Endothelial cell of hepatic sinusoid (primary cell): ENCODE measurements around the gene PTK7.

ENCODE experiments used
- in situ Hi-C: cut with HindIII; loops from 2 replicates; pipeline ENCODE4 v1.10.0; 2017; ENCODE audit warnings: low sequenced_read_pairs

PTK7 gene

DNA sequence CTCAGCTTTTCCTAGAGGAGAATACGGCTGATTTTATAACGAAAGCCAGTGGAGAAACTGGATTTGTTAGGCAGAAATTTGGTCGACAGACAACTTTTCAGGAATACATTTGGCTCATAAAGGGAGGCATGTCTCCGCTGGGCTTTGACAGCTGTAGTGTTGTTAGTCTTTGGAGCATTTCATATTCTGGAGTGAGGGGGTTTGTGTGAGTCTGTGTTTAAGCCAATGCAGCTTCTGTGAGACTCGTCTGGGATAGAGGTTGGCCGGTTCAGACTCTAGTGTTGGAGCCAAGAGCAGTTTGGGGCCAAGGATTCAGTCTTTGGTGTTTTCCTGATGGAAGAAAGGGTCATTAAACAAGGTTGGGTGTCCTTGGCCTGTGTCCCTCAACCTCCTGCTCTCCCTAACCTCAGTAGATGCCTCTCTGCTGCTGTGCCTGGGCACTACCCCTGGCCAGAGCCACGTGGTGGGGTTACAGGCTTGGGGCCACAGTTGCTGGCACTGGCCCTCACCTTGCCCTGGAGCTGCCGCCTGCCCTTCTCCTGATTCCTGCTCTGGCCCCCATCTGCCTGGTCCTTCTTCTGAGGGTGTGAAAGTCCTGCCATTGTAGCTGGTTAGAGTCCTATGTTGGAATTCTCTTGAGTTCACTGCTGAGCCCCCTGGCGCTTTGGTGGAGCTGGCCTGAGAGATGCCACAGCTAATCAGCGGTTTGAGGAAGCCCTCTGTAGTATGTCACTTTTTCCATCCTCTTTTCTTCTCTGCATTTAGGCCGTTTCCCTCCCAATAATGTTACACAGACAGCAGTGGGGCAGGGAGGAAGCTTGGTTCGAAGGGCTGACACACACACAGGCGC lies 6.9 kb downstream of the PTK7 start:
- in situ Hi-C loops = no loop called here

DNA sequence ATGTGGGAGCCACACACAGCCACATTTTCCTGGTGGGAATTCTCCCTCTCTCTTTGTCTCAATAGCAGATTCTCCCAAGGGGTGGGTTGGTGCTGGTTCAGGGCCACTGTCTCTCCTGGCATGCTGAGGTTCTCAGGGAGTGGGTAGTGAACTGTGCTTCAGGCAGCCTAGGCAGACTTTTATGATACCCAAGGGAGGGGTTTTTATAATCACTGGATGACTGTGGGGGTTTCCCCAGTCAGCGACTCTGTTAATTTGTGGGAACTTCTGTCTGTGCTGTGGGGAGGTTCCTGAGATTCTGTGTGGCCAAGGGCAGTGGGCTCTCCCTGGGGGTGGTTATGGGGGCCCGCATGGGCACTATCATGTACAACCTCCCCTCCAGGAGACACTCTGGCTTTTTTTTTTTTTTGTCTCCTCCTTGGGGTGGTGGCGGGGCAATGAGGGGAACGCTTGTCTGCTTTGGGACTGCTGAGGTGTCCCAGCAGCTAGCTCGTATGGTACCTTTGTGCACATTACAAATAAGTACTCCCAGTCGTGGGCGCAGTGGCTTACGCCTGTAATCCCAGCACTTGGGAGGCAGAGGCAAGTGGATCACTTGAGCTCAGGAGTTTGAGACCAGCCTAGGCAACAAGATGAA lies 10.0 kb downstream of the PTK7 start:
- in situ Hi-C loops = no loop called here

DNA sequence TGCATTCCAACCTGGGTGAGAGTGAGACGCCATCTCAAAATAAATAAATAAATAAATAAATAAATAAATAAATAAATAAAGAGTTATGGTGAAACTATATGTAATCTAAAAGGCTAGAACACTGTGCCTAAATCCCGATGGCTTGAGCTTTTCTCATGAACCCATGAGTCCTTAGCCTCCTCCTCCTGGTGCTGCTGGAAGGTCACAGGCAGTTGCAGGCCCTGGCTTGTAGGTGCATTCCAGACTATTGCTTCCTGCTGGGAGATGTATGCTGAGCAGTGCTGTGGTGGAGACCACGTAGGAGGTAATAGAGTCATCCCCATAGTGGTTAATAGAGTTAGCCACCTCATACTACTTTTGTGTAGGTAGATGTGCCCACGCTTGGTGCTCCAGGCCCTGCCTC lies 12.5 kb downstream of the PTK7 start:
- in situ Hi-C loops = no loop called here

DNA sequence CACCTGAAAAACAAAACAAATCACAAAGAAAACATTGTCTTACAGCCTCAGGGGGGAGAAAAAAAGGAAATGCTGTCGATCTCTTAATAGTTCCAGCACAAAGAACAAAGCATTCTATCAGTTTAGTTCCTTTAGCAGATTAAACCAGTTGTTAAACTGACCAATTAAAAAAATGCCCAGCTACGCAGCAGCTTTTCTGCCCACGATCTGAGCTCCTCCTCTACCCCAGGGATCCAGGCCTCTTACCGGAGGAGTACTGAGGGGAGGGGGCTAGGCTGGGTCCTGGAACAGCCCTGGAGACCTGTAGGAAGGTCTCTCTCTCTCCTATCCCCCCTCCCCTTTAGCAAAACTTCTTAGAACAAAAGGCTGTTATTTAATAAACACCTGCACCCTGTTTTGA lies 13.4 kb downstream of the PTK7 start:
- in situ Hi-C loops = no loop called here

DNA sequence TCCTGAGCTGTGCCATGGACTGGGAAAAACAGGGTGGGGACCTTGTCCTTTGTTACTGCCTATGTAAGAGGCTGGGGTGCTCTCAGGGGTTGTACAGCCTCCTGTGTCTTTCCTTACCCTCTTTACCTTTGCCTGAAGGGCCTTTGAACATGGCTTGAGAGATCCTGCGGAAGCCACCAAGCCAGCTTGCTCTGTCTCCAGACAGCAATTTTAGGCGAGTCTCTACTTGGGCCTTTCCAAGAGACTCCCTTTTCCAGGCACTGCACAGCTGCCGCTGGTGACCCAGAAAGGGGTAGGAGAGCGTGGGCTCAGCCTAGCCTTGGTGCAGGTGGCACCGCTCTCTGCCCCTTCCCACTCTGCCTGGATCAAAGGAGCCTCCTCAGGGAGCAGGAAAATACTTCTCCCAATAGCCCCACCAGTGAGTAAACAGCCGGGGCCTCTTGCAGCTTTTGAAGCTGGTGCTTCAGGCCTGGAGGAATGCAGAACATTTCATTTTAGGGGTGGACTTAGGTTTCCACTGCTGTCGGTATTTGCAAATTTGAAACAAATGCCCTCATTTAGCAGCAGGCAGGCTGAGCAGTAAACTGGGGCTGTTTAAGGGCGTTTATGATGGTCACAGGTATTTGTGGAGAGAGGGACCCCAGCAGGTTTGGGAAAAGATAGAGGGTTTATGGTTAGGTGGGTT lies 13.9 kb downstream of the PTK7 start:
- in situ Hi-C loops = no loop called here

DNA sequence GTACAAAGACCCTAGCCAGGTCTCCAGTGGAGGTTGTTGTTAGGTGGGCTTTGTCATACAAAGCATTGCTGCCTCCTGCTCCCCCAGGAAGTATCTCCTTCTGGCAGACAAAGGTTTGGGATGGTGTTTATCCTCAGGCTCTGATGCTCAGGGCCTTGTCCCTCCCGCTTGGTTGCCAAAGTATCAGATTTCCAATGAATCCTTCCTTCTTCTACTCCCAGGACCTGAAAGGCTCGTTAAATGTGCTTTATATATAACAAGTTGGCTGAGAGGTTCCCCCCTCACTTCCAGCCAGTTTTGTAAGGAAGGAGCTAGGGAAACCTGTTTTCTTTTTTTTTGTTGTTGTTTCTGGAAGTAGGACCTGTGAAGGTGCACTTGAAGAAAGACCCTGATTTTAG lies 14.4 kb downstream of the PTK7 start:
- in situ Hi-C loops = no loop called here

DNA sequence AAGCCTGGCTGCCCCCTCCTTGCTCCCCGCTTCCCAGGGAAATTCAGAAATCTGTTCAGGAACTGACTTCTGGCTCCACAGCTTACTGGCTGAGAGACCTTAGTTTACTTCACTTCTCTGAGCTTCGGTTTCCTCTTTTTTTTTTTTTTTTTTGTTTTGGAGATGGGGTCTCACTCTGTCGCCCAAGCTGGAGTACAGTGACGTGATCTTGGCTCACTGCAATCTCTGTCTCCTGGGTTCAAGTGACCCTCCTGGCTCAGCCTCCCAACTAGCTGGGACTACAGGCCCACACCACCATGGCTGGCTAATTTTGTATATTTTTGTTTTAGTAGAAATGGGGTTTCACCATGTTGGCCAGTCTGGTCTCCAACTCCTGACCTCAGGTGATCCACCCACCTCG lies 14.9 kb downstream of the PTK7 start:
- in situ Hi-C loops = no loop called here

DNA sequence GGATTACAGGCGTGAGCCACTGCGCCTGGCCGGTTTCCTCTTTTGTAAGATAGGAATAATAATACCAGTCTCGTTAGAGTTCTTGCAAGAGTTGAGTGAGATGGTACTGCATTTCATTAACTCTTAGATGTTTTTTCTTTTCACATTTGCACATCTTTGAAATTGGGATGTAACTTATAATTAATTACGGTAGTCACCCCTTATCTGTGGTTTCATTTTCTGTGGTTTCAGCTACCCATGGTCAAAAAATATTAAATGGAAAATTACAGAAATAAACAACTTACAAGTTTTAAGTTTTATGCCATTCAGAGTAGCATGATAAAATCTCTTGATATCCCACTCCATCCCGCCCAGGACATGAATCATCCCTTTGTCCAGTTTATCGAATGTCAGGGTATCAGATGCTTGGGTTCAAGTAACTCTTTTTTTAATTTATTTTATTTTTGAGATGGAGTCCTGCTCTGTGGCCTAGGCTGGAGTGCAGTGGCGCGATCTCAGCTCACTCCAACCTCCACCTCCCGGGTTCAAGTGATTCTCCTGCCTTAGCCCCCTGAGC lies 15.4 kb downstream of the PTK7 start:
- in situ Hi-C loops = no loop called here

DNA sequence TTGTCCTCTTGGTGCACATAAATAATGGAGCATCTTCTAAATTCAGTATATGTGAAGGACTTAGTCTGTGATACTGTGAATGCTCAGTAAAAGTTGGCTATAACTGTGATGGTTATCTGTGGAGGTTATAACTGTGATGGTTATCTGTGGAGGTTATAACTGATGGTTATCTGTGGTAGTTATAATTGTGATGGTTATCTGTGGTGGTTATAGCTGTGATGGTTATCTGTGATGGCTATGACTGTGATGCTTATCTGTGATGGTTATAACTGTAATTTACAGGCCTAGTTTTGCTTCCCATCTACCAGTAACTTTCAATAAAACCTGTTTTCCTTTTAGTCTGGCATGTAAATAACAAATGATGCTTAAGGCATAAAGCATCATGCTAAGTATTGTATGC lies 16.5 kb downstream of the PTK7 start:
- in situ Hi-C loops = no loop called here

DNA sequence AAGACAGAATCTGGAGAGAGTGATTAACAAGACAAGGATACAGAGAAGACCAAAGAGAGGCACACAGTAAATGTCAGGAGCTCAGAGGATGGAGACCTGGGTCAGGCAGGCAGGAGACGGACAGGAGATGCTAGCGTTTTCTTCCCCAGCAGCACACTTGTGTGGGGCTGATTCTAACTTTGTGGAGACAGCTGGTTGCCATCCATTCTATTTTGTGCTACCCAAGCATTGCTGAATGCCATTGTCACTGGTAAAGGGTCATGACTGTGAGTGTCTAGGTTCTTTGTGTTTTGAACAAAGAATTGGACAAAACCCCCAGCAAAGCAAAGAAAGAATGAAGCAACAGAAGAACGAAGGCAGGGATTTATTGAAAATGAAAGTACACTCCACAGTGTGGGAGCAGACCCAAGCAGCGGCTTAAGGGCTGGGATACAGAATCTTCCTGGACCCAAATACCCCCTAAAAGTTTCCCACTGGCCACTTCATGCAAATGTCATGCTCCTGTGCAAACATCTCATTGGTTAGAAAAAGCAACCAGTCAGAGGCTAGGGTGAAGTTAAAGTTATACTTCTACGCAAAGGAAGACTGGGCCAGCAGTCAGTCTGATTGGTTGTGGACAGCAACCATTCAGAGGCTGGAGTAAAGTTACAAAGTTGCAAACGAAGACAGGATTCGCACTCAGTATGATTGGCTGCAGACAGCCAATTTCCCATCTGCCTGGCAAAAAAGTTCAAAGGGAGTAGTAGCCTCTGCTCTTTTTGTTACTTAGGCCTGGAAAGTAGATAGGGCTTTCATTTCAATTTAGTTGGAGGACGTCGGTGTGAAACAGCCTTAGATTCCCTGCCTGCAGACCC lies 17.5 kb downstream of the PTK7 start:
- in situ Hi-C loops = no loop called here

DNA sequence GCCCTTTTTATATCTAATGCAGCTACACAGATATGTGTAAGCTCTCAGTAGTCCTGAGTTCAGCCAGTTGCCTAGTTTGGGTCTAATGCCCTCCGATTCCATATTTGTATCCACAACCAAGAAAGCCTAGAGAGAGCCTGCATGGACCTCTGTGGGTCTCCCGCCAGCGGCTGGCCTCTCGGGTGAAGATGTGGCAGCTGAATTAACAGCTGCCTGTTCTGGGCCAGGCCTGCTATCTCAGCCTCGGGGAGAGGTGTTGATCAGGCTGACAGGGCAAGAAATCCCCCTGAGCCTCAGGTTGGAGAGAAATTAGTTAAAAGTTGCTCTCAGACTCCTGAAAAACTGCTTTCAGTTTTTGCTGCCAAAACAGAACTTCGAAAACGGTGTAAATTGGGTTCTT lies 19.8 kb downstream of the PTK7 start:
- in situ Hi-C loops = no loop called here

DNA sequence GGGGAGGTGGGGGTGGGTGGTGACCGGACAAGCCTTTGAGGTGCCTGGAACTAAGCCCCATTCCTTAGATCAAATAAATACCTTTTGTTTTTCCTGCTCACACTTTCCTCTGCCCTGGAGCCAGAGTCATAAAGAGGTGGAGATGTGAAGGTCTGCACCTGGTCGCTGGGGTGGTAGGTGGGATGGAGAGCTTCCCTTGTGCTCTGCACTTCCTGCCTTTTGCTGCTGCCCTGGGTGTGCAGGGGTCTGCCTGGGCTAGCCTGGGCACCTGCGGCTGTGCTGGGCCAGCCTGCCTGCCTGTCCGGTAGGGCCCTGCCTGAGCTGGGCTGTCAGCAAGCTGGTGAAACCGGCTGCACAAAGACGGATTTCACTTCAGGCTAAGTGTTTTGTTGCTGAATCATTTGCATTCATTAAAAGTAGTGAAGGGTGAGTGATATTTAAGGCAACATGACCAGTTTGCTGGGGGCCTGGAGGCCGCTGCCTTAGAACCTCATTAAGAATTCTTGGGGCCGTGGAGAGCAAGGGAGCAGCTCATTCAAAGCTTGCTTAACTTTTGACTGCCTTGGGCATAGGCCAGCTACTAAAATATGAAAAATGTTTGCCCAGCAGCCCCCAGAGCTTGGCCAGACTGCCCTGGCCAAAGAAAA lies 20.5 kb downstream of the PTK7 start:
- in situ Hi-C loops = no loop called here

DNA sequence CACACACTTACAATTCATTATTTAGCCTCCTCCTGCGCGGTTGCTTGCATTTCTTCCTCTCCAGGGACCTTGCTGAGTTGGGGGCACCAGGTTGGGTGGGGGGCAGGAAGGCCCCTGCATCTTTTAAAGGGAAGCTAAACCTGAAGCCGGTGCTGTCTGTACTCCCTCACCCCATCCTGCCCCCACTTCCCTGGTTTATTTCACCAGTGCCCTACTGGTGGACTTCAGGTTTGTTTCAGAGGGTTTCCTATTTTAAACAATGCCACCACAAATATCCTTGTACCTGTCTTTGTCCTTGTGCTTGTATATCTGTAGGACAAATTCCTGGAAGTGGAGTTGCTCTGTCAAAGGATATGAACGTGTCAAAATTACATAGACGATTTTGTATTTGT lies 21.0 kb downstream of the PTK7 start:
- in situ Hi-C loops = no loop called here

DNA sequence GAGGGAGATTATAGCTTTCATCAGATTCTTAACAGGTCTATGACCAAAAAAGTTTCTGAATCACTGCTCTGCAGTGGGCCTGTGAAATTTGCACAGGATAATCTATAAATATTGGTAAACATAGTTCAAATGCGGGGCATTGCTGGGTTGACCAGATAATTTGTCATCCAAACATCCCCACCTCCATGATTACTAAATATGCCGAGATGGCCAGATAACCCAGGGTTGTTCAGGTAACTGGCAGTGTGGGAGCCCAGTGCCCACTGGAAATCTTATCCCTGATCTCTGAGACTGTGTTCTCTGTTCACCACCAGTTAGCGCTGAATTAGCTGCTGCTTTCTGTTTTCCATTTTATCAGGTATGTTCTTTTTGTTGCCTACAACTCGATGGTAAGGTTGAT lies 21.4 kb downstream of the PTK7 start:
- in situ Hi-C loops = no loop called here

DNA sequence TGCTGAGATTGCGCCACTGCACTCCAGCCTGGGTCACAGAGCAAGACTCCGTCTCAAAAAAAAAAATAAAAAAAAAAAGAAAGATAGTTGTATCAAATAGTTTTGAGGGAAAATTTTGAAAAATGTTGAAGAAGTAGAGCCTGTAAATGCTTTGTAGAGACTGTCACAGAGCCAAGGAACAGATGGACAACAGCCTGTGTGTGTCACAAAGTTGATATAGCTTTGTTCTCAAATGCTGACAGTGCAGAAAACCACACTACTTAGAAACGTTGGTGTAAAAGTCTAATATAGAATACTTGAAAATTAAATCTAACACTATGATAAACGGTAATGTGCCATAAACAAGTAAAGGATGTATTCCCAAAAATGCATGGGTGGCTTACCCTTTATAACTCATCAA lies 25.4 kb downstream of the PTK7 start:
- in situ Hi-C loops = no loop called here

DNA sequence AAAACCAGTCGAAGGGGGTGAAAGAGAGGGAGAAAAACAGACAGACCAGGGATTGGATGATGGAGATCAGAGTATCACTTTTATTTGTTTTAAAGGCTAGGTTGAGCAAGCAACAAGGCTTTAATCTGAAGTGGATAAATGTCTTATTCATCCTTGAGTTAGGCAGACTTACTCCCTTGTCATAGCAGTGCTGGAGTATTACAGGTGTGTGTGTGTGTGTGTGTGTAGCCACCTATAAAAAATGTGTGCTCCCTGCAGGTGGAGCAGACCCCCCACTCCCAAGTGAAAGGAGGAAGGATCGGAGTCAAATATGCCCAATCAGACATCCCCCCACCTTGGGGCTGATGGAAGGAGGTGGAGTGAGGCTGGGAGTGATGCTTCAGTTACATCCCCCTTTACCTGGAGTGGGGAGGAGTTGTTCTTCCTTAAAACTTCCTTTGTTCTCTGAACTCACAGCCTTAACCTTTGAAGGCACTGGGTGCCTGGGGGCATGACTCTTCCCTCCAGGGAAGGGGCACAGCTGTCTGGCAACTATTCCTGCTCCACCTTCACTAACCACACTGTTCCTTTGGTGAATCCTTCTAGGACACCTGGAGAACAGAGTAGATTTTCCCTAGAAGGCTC lies 27.3 kb downstream of the PTK7 start:
- in situ Hi-C loops = no loop called here

DNA sequence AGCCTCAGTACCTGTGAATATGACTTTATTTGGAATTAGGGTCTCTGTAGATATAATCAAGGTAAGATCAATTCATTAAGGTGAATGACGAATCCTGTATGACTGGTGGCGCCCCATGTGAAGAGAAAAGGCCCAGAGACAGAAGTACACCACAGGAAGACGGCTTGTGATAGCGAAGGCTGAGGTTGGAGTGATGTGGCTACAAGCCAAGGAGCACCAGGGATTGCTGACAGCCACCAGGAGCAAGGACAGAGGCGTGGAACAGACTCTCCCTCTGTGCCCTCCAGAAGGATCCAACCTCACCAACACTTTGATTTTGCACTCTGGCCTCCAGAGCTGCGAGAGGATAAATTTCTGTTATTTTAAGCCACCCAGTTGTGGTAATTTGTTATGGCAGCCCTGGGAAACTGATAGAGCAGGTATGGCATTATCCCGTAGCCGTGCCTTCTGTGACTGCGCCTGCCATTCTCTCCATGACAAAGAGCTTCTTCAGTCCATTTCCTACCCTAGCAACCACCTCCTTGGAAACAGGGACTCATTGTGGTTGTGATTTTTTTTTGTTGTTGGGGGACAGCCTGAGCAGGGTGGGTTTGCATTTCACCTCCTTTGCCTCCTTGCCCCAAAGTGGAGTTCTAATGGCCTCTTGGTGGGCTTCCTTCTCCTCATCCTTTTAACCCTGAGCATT lies 29.6 kb downstream of the PTK7 start:
- in situ Hi-C loops = no loop called here

DNA sequence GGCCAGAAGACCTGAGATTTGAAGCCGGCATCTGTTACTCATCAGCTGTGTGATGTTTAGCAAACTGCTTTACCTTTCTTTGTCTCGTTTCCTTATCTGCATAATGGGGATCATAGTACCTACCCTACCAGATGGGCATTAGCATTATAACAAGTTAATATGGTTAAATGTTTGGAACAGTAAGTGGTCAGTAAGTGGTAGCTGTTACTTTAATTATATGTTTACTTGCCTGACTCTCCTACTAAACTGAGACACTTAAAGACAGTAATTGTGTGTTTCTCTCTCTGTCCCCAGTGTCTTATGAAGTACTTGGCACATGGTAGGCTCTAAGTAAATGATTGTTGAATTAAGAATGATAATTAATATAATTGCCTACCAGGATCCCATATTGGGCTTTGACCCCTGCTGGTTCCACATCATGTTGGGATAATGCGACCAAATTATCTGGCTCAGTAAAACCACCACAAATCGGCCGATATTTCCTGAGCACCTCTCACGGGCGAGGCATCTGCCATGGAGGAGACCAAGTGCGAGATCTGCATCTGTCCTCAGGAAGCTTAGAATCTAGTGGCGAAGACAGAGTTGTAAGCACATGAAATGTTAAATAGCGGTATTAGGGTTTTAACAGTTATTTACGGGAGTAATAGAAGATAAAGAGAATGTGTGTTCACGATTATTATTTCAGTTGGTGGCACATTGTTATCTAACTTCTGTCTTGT lies 31.4 kb downstream of the PTK7 start:
- in situ Hi-C loops = no loop called here
